Urinary bladder (tissue), 2 donors: ENCODE measurements around the gene C1orf232. TPM values are rescaled to one million over a fixed set of nuclear protein-coding genes. Genes with fewer than 3 reads are reported as not detected.

Source experiments
- polyA plus RNA-seq: library from polyadenylated mRNA; stranded (reverse); fragments of 200-250 nt; gene quantifications from one replicate; pipeline ENCODE4 v1.2.3, GENCODE V29; 2013
- total RNA-seq: library from RNA; depleted of rRNA; stranded (reverse); fragments of >200 nt; gene quantifications from one replicate; pipeline ENCODE4 v1.2.3, GENCODE V29; 2014
- donor health status: healthy.

C1orf232 gene
- total and polyA plus RNA-seq, 2 donors, result not detected

Other genes starting within 250 kb of the C1orf232 start
- gene PAFAH2, start 170.9 kb downstream of the C1orf232 start, total RNA-seq, result 10.0 TPM
- gene PAFAH2, start 170.9 kb downstream of the C1orf232 start, polyA plus RNA-seq, result 7.4 TPM
- gene EXTL1, start 147.2 kb downstream of the C1orf232 start, total RNA-seq, result 2.3 TPM
- gene EXTL1, start 147.2 kb downstream of the C1orf232 start, polyA plus RNA-seq, result 0.58 TPM
- gene SLC30A2, start 122.8 kb downstream of the C1orf232 start, total RNA-seq, result 1.7 TPM
- 0.24 TPM for gene SLC30A2, start 122.8 kb downstream of the C1orf232 start, polyA plus RNA-seq
- 1.8 TPM for gene TRIM63, start 101.3 kb downstream of the C1orf232 start, total RNA-seq
- gene TRIM63, start 101.3 kb downstream of the C1orf232 start, polyA plus RNA-seq, result 10.2 TPM
- 18.6 TPM for gene PDIK1L, start 57.1 kb downstream of the C1orf232 start, total RNA-seq
- gene PDIK1L, start 57.1 kb downstream of the C1orf232 start, polyA plus RNA-seq, result 4.4 TPM
- 1.6 TPM for gene FAM110D, start 9.9 kb downstream of the C1orf232 start, total RNA-seq
- 7.4 TPM for gene FAM110D, start 9.9 kb downstream of the C1orf232 start, polyA plus RNA-seq
- 6.8 TPM for gene ZNF593, start 945 bp upstream of the C1orf232 start, total RNA-seq
- gene ZNF593, start 945 bp upstream of the C1orf232 start, polyA plus RNA-seq, result 60.4 TPM
- gene ZNF593OS, start 2.9 kb upstream of the C1orf232 start, total RNA-seq, result not detected
- gene ZNF593OS, start 2.9 kb upstream of the C1orf232 start, polyA plus RNA-seq, result 0.18 TPM
- gene CNKSR1, start 8.5 kb upstream of the C1orf232 start, total RNA-seq, result 5.3 TPM
- 4.2 TPM for gene CNKSR1, start 8.5 kb upstream of the C1orf232 start, polyA plus RNA-seq
- gene CATSPER4, start 21.6 kb upstream of the C1orf232 start, total RNA-seq, result not detected
- not detected for gene CATSPER4, start 21.6 kb upstream of the C1orf232 start, polyA plus RNA-seq
- gene CEP85, start 65.2 kb upstream of the C1orf232 start, total RNA-seq, result 13.5 TPM
- gene CEP85, start 65.2 kb upstream of the C1orf232 start, polyA plus RNA-seq, result 4.3 TPM
- 12.3 TPM for gene SH3BGRL3, start 111.1 kb upstream of the C1orf232 start, total RNA-seq
- 123 TPM for gene SH3BGRL3, start 111.1 kb upstream of the C1orf232 start, polyA plus RNA-seq
- gene UBXN11, start 137.7 kb upstream of the C1orf232 start, total RNA-seq, result 3.5 TPM
- 12.2 TPM for gene UBXN11, start 137.7 kb upstream of the C1orf232 start, polyA plus RNA-seq
- gene CD52, start 149.0 kb upstream of the C1orf232 start, total RNA-seq, result 3.3 TPM
- 17.0 TPM for gene CD52, start 149.0 kb upstream of the C1orf232 start, polyA plus RNA-seq
- 1.5 TPM for gene CRYBG2, start 185.2 kb upstream of the C1orf232 start, total RNA-seq
- gene CRYBG2, start 185.2 kb upstream of the C1orf232 start, polyA plus RNA-seq, result 3.3 TPM
- not detected for gene ZNF683, start 203.8 kb upstream of the C1orf232 start, total RNA-seq
- 0.19 TPM for gene ZNF683, start 203.8 kb upstream of the C1orf232 start, polyA plus RNA-seq
- not detected for gene LIN28A, start 241.9 kb upstream of the C1orf232 start, total RNA-seq
- not detected for gene LIN28A, start 241.9 kb upstream of the C1orf232 start, polyA plus RNA-seq